ENCODE data around the gene SNX14.
"Not testable (repeated sequence)": the region's sequence is repeated elsewhere in the genome, so short reads cannot be mapped to it uniquely, and the experiment has no call there.

The SNX14 gene

GRCh38 chr6:85585741-85586140 lies 7.9 kb downstream of the SNX14 start:
- no peak for DNase-seq

- not testable (repeated sequence) for DNase-seq
Observed at GRCh38 chr6:85582832-85583231, 10.8 kb downstream of the SNX14 start.

GRCh38 chr6:85581572-85581971 lies 12.1 kb downstream of the SNX14 start:
- no peak for DNase-seq

GRCh38 chr6:85580878-85581267 lies 12.8 kb downstream of the SNX14 start:
- DNase-seq, result no peak

GRCh38 chr6:85580118-85580877 lies 13.4 kb downstream of the SNX14 start:
- DNase-seq, result no peak

- no peak for DNase-seq
Observed at GRCh38 chr6:85579581-85579980, 14.1 kb downstream of the SNX14 start.

- DNase-seq, result no peak
Observed at GRCh38 chr6:85576476-85576875, 17.2 kb downstream of the SNX14 start.

- DNase-seq, result no peak
Observed at GRCh38 chr6:85574932-85575598, 18.6 kb downstream of the SNX14 start.

GRCh38 chr6:85569323-85569722 lies 24.3 kb downstream of the SNX14 start:
- DNase-seq, result no peak

GRCh38 chr6:85568411-85568810 lies 25.2 kb downstream of the SNX14 start:
- DNase-seq, result no peak

GRCh38 chr6:85565736-85566135 lies 27.9 kb downstream of the SNX14 start:
- DNase-seq, result no peak

- DNase-seq, result not testable (repeated sequence)
Observed at GRCh38 chr6:85564223-85564622, 29.4 kb downstream of the SNX14 start.

GRCh38 chr6:85561750-85562357 lies 31.8 kb downstream of the SNX14 start:
- DNase-seq, result no peak

GRCh38 chr6:85556992-85557668 lies 36.5 kb downstream of the SNX14 start:
- no peak for DNase-seq

GRCh38 chr6:85552652-85553051 lies 41.0 kb downstream of the SNX14 start:
- no peak for DNase-seq

- no peak for DNase-seq
Observed at GRCh38 chr6:85551264-85551663, 42.4 kb downstream of the SNX14 start.

GRCh38 chr6:85547719-85548118 lies 45.9 kb downstream of the SNX14 start:
- no peak for DNase-seq

GRCh38 chr6:85544776-85545175 lies 48.9 kb downstream of the SNX14 start:
- DNase-seq, result no peak

GRCh38 chr6:85537055-85537494 lies 56.6 kb downstream of the SNX14 start:
- DNase-seq, result no peak

GRCh38 chr6:85524281-85524680 lies 69.4 kb downstream of the SNX14 start:
- not testable (repeated sequence) for DNase-seq

- no peak for DNase-seq
Observed at GRCh38 chr6:85516168-85516567, 77.5 kb downstream of the SNX14 start.

- no peak for DNase-seq
Observed at GRCh38 chr6:85506441-85507093, 87.1 kb downstream of the SNX14 start.
